ENCODE results near the gene RACGAP1.

RACGAP1 gene

GRCh38 chr12:49980501-49981349 lies 44.6 kb downstream of the RACGAP1 start:
- no peak for TF ChIP-seq CTCF (IDR thresholded peaks at IDR 0.05; ENCODE audit: low read length, missing control alignments)
- no peak overlapping the region for H3K4me3 ChIP-seq (replicated peaks; ENCODE audit: low read depth, low read length)
- no peak for DNase-seq (ENCODE audit: low read depth)

- DNase-seq (ENCODE audit: low read depth) = no peak
- no peak for TF ChIP-seq CTCF (IDR thresholded peaks at IDR 0.05; ENCODE audit: low read length, missing control alignments)
- H3K4me3 ChIP-seq (replicated peaks; ENCODE audit: low read depth, low read length) = no peak overlapping the region
Observed at GRCh38 chr12:49979791-49980190, 45.5 kb downstream of the RACGAP1 start.

- DNase-seq (ENCODE audit: low read depth) = no peak
- no peak for TF ChIP-seq CTCF (IDR thresholded peaks at IDR 0.05; ENCODE audit: low read length, missing control alignments)
Observed at GRCh38 chr12:49979016-49979586, 46.2 kb downstream of the RACGAP1 start.

GRCh38 chr12:49978125-49978524 lies 47.2 kb downstream of the RACGAP1 start:
- no peak overlapping the region for H3K4me3 ChIP-seq (replicated peaks; ENCODE audit: low read depth, low read length)
- no peak for DNase-seq (ENCODE audit: low read depth)
- no peak for TF ChIP-seq CTCF (IDR thresholded peaks at IDR 0.05; ENCODE audit: low read length, missing control alignments)

More at GRCh38 chr12:49979016-49979586, 46.2 kb downstream of the RACGAP1 start:
- H3K4me3 ChIP-seq (replicated peaks; ENCODE audit: low read depth, low read length) = no peak overlapping the region

- no peak for TF ChIP-seq CTCF (IDR thresholded peaks at IDR 0.05; ENCODE audit: low read length, missing control alignments)
- no peak overlapping the region for H3K4me3 ChIP-seq (replicated peaks; ENCODE audit: low read depth, low read length)
- DNase-seq (ENCODE audit: low read depth) = no peak
Observed at GRCh38 chr12:49976557-49976956, 48.7 kb downstream of the RACGAP1 start.

- DNase-seq (ENCODE audit: low read depth) = no peak
- H3K4me3 ChIP-seq (replicated peaks; ENCODE audit: low read depth, low read length) = no peak overlapping the region
- no peak for TF ChIP-seq CTCF (IDR thresholded peaks at IDR 0.05; ENCODE audit: low read length, missing control alignments)
Observed at GRCh38 chr12:49975318-49975761, 50.0 kb downstream of the RACGAP1 start.
